OCI-LY3 (cell line): ENCODE data around the gene CFAP161.
A peak's percentile ranks its signal among the peaks of the same experiment; 100 is the strongest.

Experiments
- H2AFZ ChIP-seq: fragments of 200-600, 300-600 bp; shearing (Covaris generic); 2 replicates; pipeline ENCODE4 v1.6.0; 2014; ENCODE audit warnings: antibody characterized with exemption, low read depth, low read length
- H3K27ac ChIP-seq: fragments of 200-600, 300-600 bp; sonication (generic); 2 replicates; pipeline ENCODE4 v1.5.1; 2014; ENCODE audit warnings: mild to moderate bottlenecking, low read length, moderate library complexity, mixed read lengths
- H3K27me3 ChIP-seq: fragments of 200-600, 300-600 bp; sonication (generic); 2 replicates; pipeline ENCODE4 v1.6.1; 2014; ENCODE audit warnings: low read depth, low read length, mixed read lengths
- H3K36me3 ChIP-seq: fragments of 200-600, 300-600 bp; sonication (generic); replicated peaks from 2 replicates; pipeline ENCODE3; 2014; ENCODE audit warnings: low read depth, low read length, mixed read lengths
- H3K4me1 ChIP-seq: fragments of 300-600, 200-600 bp; sonication (generic); 2 replicates; pipeline ENCODE4 v1.6.1; 2014; ENCODE audit warnings: low read length, mixed read lengths
- H3K4me2 ChIP-seq: fragments of 200-600, 300-600 bp; sonication (generic); 2 replicates; pipeline ENCODE4 v1.6.1; 2014; ENCODE audit warnings: low read length, mixed read lengths
- H3K4me3 ChIP-seq: fragments of 300-600, 200-600 bp; sonication (generic); 2 replicates; pipeline ENCODE4 v1.5.1; 2014; ENCODE audit warnings: antibody characterized with exemption, mild to moderate bottlenecking, low read length, moderate library complexity
- H3K79me2 ChIP-seq: fragments of 300-600, 200-600 bp; shearing (Covaris generic); 2 replicates; pipeline ENCODE4 v1.6.1; 2014; ENCODE audit warnings: mild to moderate bottlenecking, low read length, mixed read lengths
- H3K9ac ChIP-seq: fragments of 300-600, 200-600 bp; shearing (Covaris generic); 2 replicates; pipeline ENCODE4 v1.6.0; 2014; ENCODE audit warnings: mild to moderate bottlenecking, low read length, moderate library complexity
- H3K9me3 ChIP-seq: fragments of 200-600, 300-600 bp; shearing (Covaris generic); 2 replicates; pipeline ENCODE4 v1.6.1; 2014; ENCODE audit warnings: low read length, mixed read lengths; ENCODE audit not compliant: insufficient read depth
- H4K20me1 ChIP-seq: fragments of 200-600, 300-600 bp; sonication (generic); 2 replicates; pipeline ENCODE4 v1.6.1; 2016; ENCODE audit warnings: low read length, mixed read lengths; ENCODE audit not compliant: insufficient read depth
- EZH2phosphoT487 ChIP-seq: fragments of 200-600 bp; shearing (Covaris generic); IDR thresholded peaks from 2 replicates; pipeline ENCODE4 v1.6.1; 2018; ENCODE audit warnings: antibody characterized with exemption, mixed run types, low read depth
- TF ChIP-seq, protein P1 (sequence below): fragments of 200-600, 300-600 bp; sonication (generic); IDR thresholded peaks from 2 replicates; pipeline ENCODE4 v1.5.1; 2014; ENCODE audit warnings: antibody characterized with exemption, low read length, low read depth

CFAP161 gene

GRCh38 chr15:81107889-81108288, 26.2 kb upstream of the CFAP161 start:
- Histone ChIP-seq H2AFZ (0 out of 2 replicates have a peak overlapping the region, but pooled peaks have one; percentile 3), H4K20me1 (no peaks in the 10 kb centered on the region), H3K4me2 (peak overlapping the region; percentile 31), H3K79me2 (no peaks in the 10 kb centered on the region), H3K27me3 (peaks cover 5% of the 10 kb centered on the region; the same call in 1 of the 2 replicates), H3K9me3 (no peaks in the 10 kb centered on the region), H3K36me3 (no peaks in the 10 kb centered on the region), H3K27ac (no peak overlapping the region), H3K4me3 (no peak overlapping the region), H3K9ac (peak overlapping the region; percentile 18; the same call in 1 of the 2 replicates), H3K4me1 (peaks cover 66% of the 10 kb centered on the region)
- TF ChIP-seq, protein P1, sequence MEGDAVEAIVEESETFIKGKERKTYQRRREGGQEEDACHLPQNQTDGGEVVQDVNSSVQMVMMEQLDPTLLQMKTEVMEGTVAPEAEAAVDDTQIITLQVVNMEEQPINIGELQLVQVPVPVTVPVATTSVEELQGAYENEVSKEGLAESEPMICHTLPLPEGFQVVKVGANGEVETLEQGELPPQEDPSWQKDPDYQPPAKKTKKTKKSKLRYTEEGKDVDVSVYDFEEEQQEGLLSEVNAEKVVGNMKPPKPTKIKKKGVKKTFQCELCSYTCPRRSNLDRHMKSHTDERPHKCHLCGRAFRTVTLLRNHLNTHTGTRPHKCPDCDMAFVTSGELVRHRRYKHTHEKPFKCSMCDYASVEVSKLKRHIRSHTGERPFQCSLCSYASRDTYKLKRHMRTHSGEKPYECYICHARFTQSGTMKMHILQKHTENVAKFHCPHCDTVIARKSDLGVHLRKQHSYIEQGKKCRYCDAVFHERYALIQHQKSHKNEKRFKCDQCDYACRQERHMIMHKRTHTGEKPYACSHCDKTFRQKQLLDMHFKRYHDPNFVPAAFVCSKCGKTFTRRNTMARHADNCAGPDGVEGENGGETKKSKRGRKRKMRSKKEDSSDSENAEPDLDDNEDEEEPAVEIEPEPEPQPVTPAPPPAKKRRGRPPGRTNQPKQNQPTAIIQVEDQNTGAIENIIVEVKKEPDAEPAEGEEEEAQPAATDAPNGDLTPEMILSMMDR: no peak
- TF ChIP-seq EZH2phosphoT487: no peak

DNA sequence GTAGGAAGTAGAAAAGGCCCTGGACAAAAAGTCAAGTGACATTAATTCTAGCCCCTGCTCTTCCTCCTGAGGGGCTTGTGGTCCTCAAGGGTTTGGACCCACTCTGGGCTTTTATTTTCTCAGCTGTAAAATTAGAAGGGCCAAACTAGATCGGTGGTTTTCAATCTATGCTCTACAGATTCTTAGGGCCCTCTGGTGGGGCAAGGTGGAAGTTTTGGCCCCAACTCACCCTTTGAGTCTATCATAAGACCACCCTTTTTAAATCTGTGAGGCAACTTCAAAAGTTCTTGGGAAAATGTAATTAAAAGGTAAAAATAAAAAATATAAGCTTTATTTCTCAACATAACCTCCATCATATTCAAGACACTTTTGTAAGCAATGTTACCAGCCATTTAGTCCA, 25.6 kb upstream of the CFAP161 start:
- peaks cover 71% of the 10 kb centered on the region for H3K4me1 ChIP-seq
- no peak overlapping the region for H3K4me3 ChIP-seq
- H3K9me3 ChIP-seq: no peaks in the 10 kb centered on the region
- H3K79me2 ChIP-seq: no peaks in the 10 kb centered on the region
- peaks cover 5% of the 10 kb centered on the region; the same call in 1 of the 2 replicates for H3K27me3 ChIP-seq
- no peaks in the 10 kb centered on the region for H4K20me1 ChIP-seq
- no peaks in the 10 kb centered on the region for H3K36me3 ChIP-seq
- no peak for TF ChIP-seq EZH2phosphoT487
- TF ChIP-seq, protein P1: peak; percentile 76
- H3K27ac ChIP-seq: no peak overlapping the region
- 0 out of 2 replicates have a peak overlapping the region, but pooled peaks have one; percentile 3 for H2AFZ ChIP-seq
- peak overlapping the region; percentile 18; the same call in 1 of the 2 replicates for H3K9ac ChIP-seq
- peak overlapping the region; percentile 31 for H3K4me2 ChIP-seq

DNA sequence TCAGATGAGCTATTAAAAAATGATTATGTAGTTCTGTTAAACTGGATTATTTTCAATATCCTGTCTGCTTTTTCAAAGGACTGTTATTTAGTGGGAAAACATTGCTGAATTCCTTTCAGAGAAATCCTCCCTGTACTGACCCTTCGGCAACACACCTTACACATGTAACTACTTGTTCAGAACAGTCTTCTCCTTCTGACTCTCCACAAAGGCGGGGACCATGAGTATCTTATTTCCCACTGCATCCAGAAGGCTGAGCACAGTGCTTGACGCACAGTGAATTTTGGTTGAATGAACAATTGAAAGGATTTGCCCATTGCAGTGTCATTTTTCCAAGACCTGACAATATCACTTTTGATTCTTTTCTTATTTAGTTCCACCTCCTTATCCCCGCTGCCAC, 23.1 kb upstream of the CFAP161 start:
- Histone ChIP-seq H3K4me1 (peaks cover 89% of the 10 kb centered on the region), H3K9me3 (no peaks in the 10 kb centered on the region), H3K4me2 (peak overlapping the region; percentile 73), H4K20me1 (no peaks in the 10 kb centered on the region), H3K27me3 (no peaks in the 10 kb centered on the region), H3K4me3 (peak overlapping the region; percentile 46), H2AFZ (no peak overlapping the region), H3K79me2 (no peaks in the 10 kb centered on the region), H3K9ac (peak overlapping the region; percentile 71), H3K27ac (peak overlapping the region; percentile 90), H3K36me3 (no peaks in the 10 kb centered on the region)
- TF ChIP-seq, protein P1: no peak
- TF ChIP-seq EZH2phosphoT487: no peak

DNA sequence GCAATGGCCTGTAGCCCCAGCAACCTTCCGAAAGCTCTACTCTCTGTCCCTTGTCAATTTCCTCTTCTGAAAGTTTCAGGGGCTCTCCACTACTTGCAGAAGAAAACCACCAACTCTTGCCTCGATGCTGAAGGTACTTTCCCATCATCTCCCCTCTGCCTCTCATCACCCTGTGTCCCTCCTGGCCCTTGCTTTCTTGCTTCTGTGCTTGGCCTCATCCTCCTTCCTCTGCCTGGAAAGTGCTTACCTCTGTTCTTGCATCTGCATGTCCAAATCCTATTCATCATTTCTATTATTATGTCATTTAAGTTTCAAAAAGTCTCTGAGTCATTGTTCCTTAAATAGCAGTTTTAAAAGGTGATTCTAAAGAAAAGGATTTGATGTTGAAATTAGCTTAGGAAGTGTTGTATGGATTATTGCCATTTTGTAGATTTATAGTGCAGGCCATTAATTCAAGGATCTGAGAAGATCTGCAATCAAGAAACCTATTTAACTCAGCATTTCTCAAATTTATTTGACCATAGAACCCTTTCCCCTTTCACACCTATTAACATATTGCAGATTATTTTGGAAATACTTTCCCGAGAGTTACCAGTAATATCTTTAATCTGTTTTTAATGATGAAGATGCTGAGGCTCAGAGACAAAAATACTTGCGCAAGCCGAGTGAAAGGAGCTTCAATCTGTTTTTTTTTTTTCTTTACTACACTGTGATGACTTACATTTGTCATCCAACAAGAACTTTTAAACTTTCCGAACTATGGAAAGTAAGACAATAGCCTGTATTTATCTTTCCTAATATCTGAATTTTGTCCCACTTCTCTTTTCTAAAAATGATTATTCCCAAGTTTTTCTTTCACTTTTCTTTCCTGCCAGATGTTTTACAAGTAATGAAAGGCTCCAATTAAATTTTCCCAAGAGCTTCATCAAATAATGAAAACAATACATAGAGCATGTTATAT, 22.3 kb upstream of the CFAP161 start:
- TF ChIP-seq, protein P1: no peak
- TF ChIP-seq EZH2phosphoT487: no peak
- peak overlapping the region; percentile 73 for H3K4me2 ChIP-seq
- peak overlapping the region; percentile 49 for H3K4me3 ChIP-seq
- no peak overlapping the region for H2AFZ ChIP-seq
- H3K27me3 ChIP-seq: no peaks in the 10 kb centered on the region
- H3K27ac ChIP-seq: peak overlapping the region; percentile 90
- no peaks in the 10 kb centered on the region for H4K20me1 ChIP-seq
- peaks cover 90% of the 10 kb centered on the region for H3K4me1 ChIP-seq
- H3K79me2 ChIP-seq: no peaks in the 10 kb centered on the region
- peak overlapping the region; percentile 71 for H3K9ac ChIP-seq
- H3K9me3 ChIP-seq: no peaks in the 10 kb centered on the region
- H3K36me3 ChIP-seq: no peaks in the 10 kb centered on the region
